22Rv1 (cell line): ENCODE data around the gene CCDC39.

ENCODE experiments used
- CTCF ChIP-seq: fragments of 450-650 bp; IDR thresholded peaks from 2 replicates; pipeline ENCODE4 v1.5.1; 2017; ENCODE audit warnings: mild to moderate bottlenecking
- ZFX ChIP-seq: fragments of 450-650 bp; IDR thresholded peaks from 2 replicates; pipeline ENCODE4 v1.6.1; 2017; ENCODE audit warnings: antibody characterized with exemption, borderline replicate concordance

- TF ChIP-seq CTCF (no peak), ZFX (no peak)
These were observed 25.2 kb upstream of the CCDC39 start for GRCh38 chr3:180704532-180704931.
